ENCODE results near the gene CSMD2. TPM values are rescaled to one million over a fixed set of nuclear protein-coding genes. Genes with fewer than 3 reads are reported as not detected.
"Not testable (repeated sequence)": the region's sequence is repeated elsewhere in the genome, so short reads cannot be mapped to it uniquely, and the experiment has no call there.

CSMD2 gene
- total and polyA plus RNA-seq, 7 donors, result 0.02 to 0.32 (median 0.10) TPM

GRCh38 chr1:34192621-34193020, 27.6 kb upstream of the CSMD2 start:
- ATAC-seq (no peak), DNase-seq (no peak)
- intact Hi-C loops (cut with DNase I), result no loop called here
- Histone ChIP-seq H3K27me3 (ENCODE audit: insufficient read depth in 3 of 3, low read length in 2 of 3) (peaks cover 0 to 2% (median 0%) of the 10 kb centered on the region in 3 donors), H3K36me3 (ENCODE audit: insufficient read depth in 1 of 2, low read depth in 1 of 2) (no peaks in the 10 kb centered on the region), H3K4me3 (no peak overlapping the region), H3K27ac (no peak overlapping the region), H3K9me3 (no peaks in the 10 kb centered on the region), H3K4me1 (no peaks in the 10 kb centered on the region)
- TF ChIP-seq CTCF (IDR thresholded peaks at IDR 0.05), result no peak
- 46 to 56% (median 51%) methylated on average over 3 of the region's 3 CpGs for WGBS, 3 donors

DNA sequence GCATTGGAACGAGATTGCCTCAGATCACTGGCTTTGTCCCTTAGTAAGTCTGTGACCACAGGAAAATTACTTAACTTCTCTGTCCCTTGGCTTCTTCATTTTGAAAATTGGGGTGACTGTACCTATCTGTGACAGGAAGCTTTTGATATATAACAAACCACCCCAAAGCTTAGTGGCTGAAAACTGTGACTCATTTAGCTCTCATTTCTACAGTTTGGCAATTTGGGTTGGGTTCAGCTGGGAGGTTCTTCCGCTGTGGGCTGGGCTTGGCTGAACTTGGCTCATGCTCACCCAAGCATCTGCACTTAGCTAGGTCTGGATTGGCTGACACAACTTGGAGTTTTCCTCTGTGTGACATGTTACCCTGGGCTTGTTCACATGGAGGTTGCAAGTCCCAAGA, 25.7 kb upstream of the CSMD2 start:
- Histone ChIP-seq H3K4me1 (no peaks in the 10 kb centered on the region), H3K4me3 (no peak overlapping the region), H3K9me3 (no peaks in the 10 kb centered on the region), H3K27me3 (ENCODE audit: insufficient read depth in 3 of 3, low read length in 2 of 3) (peaks cover 0 to 11% (median 0%) of the 10 kb centered on the region in 3 donors), H3K27ac (no peak overlapping the region), H3K36me3 (ENCODE audit: insufficient read depth in 1 of 2, low read depth in 1 of 2) (no peaks in the 10 kb centered on the region)
- no peak for TF ChIP-seq CTCF (IDR thresholded peaks at IDR 0.05)
- ATAC-seq (no peak), DNase-seq (no peak)
- WGBS, 3 donors, result 60 to 70% (median 70%) methylated on average over 2 of the region's 2 CpGs
- intact Hi-C loops (cut with DNase I), result no loop called here

- peaks cover 0 to 11% (median 0%) of the 10 kb centered on the region in 3 donors for H3K27me3 ChIP-seq (ENCODE audit: insufficient read depth in 3 of 3, low read length in 2 of 3)
- no peaks in the 10 kb centered on the region for H3K4me1 ChIP-seq
- DNase-seq (no peak), ATAC-seq (no peak)
- H3K36me3 ChIP-seq (ENCODE audit: insufficient read depth in 1 of 2, low read depth in 1 of 2), result no peaks in the 10 kb centered on the region
- H3K27ac ChIP-seq, result no peak overlapping the region
- WGBS, 3 donors, result 45 to 85% (median 83%) methylated on average over 4 of the region's 4 CpGs
- intact Hi-C loops (cut with DNase I), result no loop called here
- H3K9me3 ChIP-seq, result no peaks in the 10 kb centered on the region
- H3K4me3 ChIP-seq, result no peak overlapping the region
- no peak for TF ChIP-seq CTCF (IDR thresholded peaks at IDR 0.05)
These were observed 24.0 kb upstream of the CSMD2 start for GRCh38 chr1:34188985-34189384.

GRCh38 chr1:34188418-34188817, 23.4 kb upstream of the CSMD2 start:
- Histone ChIP-seq H3K4me1 (no peaks in the 10 kb centered on the region), H3K9me3 (no peaks in the 10 kb centered on the region), H3K36me3 (ENCODE audit: insufficient read depth in 1 of 2, low read depth in 1 of 2) (no peaks in the 10 kb centered on the region), H3K4me3 (no peak overlapping the region), H3K27ac (no peak overlapping the region), H3K27me3 (ENCODE audit: insufficient read depth in 3 of 3, low read length in 2 of 3) (peaks cover 0 to 11% (median 0%) of the 10 kb centered on the region in 3 donors)
- intact Hi-C loops (cut with DNase I), result no loop called here
- TF ChIP-seq CTCF (IDR thresholded peaks at IDR 0.05), result no peak
- ATAC-seq, result no peak
- DNase-seq, result no peak
- 15 to 21% (median 16%) methylated on average over 8 of the region's 8 CpGs for WGBS, 3 donors

DNA sequence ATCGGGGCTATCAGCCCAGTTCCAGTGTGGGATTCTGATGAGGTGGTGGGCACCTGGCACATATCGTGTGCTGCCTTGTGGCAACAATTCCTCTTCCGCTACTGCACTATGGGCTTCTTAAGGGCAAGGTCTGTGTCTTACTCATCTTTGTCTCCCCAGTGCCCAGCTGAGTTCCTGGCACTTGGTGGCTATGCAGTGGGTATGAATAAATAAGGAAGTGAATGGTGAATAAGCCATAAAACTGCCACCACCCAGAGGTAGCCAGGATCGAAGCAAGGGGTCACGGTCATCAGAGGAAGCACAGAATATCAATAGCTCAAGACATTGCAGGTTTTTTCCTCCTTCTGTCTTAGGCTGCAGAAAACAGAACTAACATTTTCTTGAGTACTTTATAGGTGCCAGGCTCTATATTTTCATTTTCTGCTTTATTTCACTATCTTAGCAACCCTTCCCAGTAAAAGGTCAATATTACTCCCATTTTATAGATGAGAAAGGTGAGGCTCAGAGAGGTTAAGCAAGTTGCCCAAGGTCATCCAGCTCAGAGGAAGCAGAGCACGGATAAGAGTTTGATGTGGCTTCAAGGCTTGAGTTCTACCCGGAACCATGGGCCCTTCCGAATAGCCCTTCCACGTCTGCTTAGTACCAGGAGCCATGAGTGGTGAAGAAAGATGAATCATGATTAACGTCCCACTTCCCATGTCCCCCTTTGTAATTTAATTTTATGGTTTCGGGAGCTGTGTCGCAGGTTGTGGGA, 21.9 kb upstream of the CSMD2 start:
- WGBS, 3 donors, result 61 to 66% (median 62%) methylated on average over 12 of the region's 12 CpGs
- ATAC-seq, result no peak

DNA sequence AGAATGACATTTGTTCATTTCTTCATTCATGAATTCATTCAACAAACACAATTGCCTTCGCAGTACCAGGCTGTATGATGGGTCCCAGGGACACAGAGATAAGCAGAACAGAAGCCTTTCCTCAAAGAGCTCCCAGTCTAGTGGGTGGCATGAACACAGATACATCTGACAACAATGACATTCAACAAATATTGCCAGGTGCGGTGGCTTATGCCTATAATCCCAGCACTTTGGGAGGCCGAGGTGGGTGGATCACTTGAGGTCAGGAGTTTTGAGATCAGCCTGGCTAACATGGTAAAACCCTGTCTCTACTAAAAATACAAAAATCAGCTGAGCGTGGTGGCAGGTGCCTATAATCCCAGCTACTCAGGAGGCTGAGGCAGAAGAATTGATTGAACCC, 18.4 kb upstream of the CSMD2 start:
- H3K4me3 ChIP-seq; H3K9me3 ChIP-seq; H3K27ac ChIP-seq; DNase-seq; H3K36me3 ChIP-seq (ENCODE audit: insufficient read depth in 1 of 2, low read depth in 1 of 2); H3K4me1 ChIP-seq; ATAC-seq; intact Hi-C loops (cut with DNase I): not testable (repeated sequence)
- WGBS, 3 donors, result 63 to 74% (median 73%) methylated on average over 4 of the region's 4 CpGs
- H3K27me3 ChIP-seq (ENCODE audit: insufficient read depth in 3 of 3, low read length in 2 of 3), result peaks cover 0 to 35% (median 0%) of the 10 kb centered on the region in 3 donors

More for the DNA sequence above, 21.9 kb upstream of the CSMD2 start:
- Histone ChIP-seq H3K27me3 (ENCODE audit: insufficient read depth in 3 of 3, low read length in 2 of 3) (peaks cover 0 to 17% (median 0%) of the 10 kb centered on the region in 3 donors), H3K36me3 (ENCODE audit: insufficient read depth in 1 of 2, low read depth in 1 of 2) (no peaks in the 10 kb centered on the region), H3K9me3 (no peaks in the 10 kb centered on the region), H3K4me1 (no peaks in the 10 kb centered on the region), H3K4me3 (no peak overlapping the region), H3K27ac (no peak overlapping the region)
- TF ChIP-seq CTCF (IDR thresholded peaks at IDR 0.05), result no peak
- intact Hi-C loops (cut with DNase I), result no loop called here
- no peak for DNase-seq

All from psoas muscle (tissue), 8 donors.